HG03066 (cell line): Measurements from ENCODE around the gene FBN2.

Experiments
- ATAC-seq: cut with Tn5 transposase; IDR thresholded peaks from one replicate; pipeline ENCODE4 v1.9.1; 2021; ENCODE audit warnings: low read depth; ENCODE audit not compliant: unreplicated experiment

Gene FBN2

GRCh38 chr5:128538000-128538249 is at the start of gene FBN2:
TSS of gene FBN2 (minus strand) at chr5:128538245. CDS start at chr5:128537603, 642 bp downstream.
- ATAC-seq: no peak

- no peak for ATAC-seq
Observed at GRCh38 chr5:128587275-128587674, 49.2 kb upstream of the FBN2 start.

GRCh38 chr5:128586848-128587247 is 48.8 kb upstream of the FBN2 start:
- ATAC-seq: no peak

GRCh38 chr5:128579639-128580038 is 41.6 kb upstream of the FBN2 start:
- ATAC-seq: no peak

GRCh38 chr5:128579093-128579492 is 41.0 kb upstream of the FBN2 start:
- ATAC-seq: no peak

GRCh38 chr5:128574041-128574440 is 36.0 kb upstream of the FBN2 start:
- ATAC-seq: no peak

- no peak for ATAC-seq
Observed at GRCh38 chr5:128572930-128573319, 34.9 kb upstream of the FBN2 start.

- ATAC-seq: no peak
Observed at GRCh38 chr5:128572051-128572929, 34.2 kb upstream of the FBN2 start.

GRCh38 chr5:128566178-128566577 is 28.1 kb upstream of the FBN2 start:
- ATAC-seq: no peak

GRCh38 chr5:128559300-128560297 is 21.6 kb upstream of the FBN2 start:
- ATAC-seq: no peak

- no peak for ATAC-seq
Observed at GRCh38 chr5:128553747-128554146, 15.7 kb upstream of the FBN2 start.

- no peak for ATAC-seq
Observed at GRCh38 chr5:128551476-128551875, 13.4 kb upstream of the FBN2 start.

GRCh38 chr5:128549496-128549895 is 11.5 kb upstream of the FBN2 start:
- ATAC-seq: no peak

- ATAC-seq: no peak
Observed at GRCh38 chr5:128546658-128547281, 8.7 kb upstream of the FBN2 start.

- no peak for ATAC-seq
Observed at GRCh38 chr5:128541385-128541784, 3.3 kb upstream of the FBN2 start.

GRCh38 chr5:128539038-128539429 is 989 bp upstream of the FBN2 start:
- ATAC-seq: no peak

GRCh38 chr5:128538250-128539037 is 399 bp upstream of the FBN2 start:
- ATAC-seq: no peak

GRCh38 chr5:128537221-128537999 is 635 bp downstream of the FBN2 start:
- no peak for ATAC-seq
